Neural cell (in vitro differentiated cells): ENCODE results near the gene HES4.

Source experiments
- EP300 ChIP-seq: fragments of 450-650 bp; conservative IDR thresholded peaks from 2 replicates; pipeline ENCODE4 v1.6.1; 2014; ENCODE audit warnings: antibody characterized with exemption, mild to moderate bottlenecking, moderate library complexity; ENCODE audit not compliant: poor library complexity, severe bottlenecking
- EZH2 ChIP-seq: fragments of 200-600, 300-800 bp; shearing (Covaris generic), sonication (generic); IDR thresholded peaks from 2 replicates; pipeline ENCODE4 v1.6.1; 2014; ENCODE audit warnings: antibody characterized with exemption, low read length, borderline replicate concordance, mild to moderate bottlenecking; ENCODE audit not compliant: insufficient read depth, poor library complexity, severe bottlenecking
- POLR2AphosphoS5 ChIP-seq: IDR thresholded peaks from 2 replicates; pipeline ENCODE4 v1.6.1; 2012
- RAD21 ChIP-seq: fragments of 450-650 bp; conservative IDR thresholded peaks from 2 replicates; pipeline ENCODE4 v1.6.1; 2014; ENCODE audit warnings: antibody characterized with exemption, mild to moderate bottlenecking, moderate library complexity
- SMC3 ChIP-seq: fragments of 450-650 bp; conservative IDR thresholded peaks from 2 replicates; pipeline ENCODE4 v1.6.1; 2014; ENCODE audit warnings: antibody characterized with exemption, mild to moderate bottlenecking, moderate library complexity; ENCODE audit not compliant: poor library complexity
- TAF1 ChIP-seq: IDR thresholded peaks from 2 replicates; pipeline ENCODE4 v1.6.1; 2012; ENCODE audit warnings: low read depth
- TF ChIP-seq, protein P1 (sequence below): fragments of 450-650 bp; IDR thresholded peaks from 2 replicates; pipeline ENCODE4 v1.5.1; 2014; ENCODE audit warnings: antibody characterized with exemption, mild to moderate bottlenecking, moderate library complexity; ENCODE audit not compliant: poor library complexity, severe bottlenecking
- TF ChIP-seq, protein P2 (sequence below): IDR thresholded peaks from 2 replicates; pipeline ENCODE4 v1.6.1; 2012; ENCODE audit warnings: borderline replicate concordance

DNA sequence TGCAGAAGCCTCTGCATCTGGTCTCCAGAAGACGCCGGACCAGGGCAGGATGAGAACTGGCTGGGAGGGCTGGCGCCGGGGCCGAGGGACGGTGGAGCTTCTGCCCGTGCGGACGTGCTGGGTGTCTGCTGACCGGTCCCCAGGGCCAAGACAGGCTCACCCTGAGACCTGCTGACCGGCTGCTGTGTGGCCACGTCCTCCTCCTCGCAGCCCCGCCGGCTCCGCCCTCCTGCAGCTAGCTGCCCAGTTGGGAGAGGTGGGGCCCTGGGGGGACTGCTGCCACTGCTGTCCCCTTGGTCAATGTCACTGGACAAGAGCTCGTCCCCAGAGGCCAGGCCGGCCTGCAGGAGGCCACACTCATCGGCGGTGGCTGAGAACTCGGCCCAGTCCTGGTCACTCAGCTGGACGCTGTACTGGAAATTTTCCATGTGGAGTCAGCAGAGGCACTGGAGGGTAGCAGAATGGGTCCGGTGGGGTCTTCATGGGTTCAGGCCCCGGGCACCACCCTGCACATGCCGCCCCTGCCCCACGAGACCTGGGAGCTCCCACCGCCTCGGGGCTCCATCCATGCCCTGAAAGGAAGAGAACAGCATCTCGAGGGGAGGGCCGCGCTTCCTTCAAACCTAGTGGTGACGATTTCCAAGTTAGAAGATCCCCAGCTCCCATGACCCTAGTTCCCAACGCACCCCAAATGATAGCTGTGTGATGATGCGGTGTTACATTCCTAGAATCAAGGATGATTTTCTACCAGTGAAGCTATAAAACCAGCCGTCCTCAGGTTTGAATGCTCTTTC is 19.1 kb downstream of the HES4 start:
- TF ChIP-seq, protein P1, sequence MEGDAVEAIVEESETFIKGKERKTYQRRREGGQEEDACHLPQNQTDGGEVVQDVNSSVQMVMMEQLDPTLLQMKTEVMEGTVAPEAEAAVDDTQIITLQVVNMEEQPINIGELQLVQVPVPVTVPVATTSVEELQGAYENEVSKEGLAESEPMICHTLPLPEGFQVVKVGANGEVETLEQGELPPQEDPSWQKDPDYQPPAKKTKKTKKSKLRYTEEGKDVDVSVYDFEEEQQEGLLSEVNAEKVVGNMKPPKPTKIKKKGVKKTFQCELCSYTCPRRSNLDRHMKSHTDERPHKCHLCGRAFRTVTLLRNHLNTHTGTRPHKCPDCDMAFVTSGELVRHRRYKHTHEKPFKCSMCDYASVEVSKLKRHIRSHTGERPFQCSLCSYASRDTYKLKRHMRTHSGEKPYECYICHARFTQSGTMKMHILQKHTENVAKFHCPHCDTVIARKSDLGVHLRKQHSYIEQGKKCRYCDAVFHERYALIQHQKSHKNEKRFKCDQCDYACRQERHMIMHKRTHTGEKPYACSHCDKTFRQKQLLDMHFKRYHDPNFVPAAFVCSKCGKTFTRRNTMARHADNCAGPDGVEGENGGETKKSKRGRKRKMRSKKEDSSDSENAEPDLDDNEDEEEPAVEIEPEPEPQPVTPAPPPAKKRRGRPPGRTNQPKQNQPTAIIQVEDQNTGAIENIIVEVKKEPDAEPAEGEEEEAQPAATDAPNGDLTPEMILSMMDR: no peak
- TF ChIP-seq EZH2 (no peak), SMC3 (no peak), RAD21 (no peak), POLR2AphosphoS5 (no peak), EP300 (no peak), TAF1 (no peak)
- TF ChIP-seq, protein P2, sequence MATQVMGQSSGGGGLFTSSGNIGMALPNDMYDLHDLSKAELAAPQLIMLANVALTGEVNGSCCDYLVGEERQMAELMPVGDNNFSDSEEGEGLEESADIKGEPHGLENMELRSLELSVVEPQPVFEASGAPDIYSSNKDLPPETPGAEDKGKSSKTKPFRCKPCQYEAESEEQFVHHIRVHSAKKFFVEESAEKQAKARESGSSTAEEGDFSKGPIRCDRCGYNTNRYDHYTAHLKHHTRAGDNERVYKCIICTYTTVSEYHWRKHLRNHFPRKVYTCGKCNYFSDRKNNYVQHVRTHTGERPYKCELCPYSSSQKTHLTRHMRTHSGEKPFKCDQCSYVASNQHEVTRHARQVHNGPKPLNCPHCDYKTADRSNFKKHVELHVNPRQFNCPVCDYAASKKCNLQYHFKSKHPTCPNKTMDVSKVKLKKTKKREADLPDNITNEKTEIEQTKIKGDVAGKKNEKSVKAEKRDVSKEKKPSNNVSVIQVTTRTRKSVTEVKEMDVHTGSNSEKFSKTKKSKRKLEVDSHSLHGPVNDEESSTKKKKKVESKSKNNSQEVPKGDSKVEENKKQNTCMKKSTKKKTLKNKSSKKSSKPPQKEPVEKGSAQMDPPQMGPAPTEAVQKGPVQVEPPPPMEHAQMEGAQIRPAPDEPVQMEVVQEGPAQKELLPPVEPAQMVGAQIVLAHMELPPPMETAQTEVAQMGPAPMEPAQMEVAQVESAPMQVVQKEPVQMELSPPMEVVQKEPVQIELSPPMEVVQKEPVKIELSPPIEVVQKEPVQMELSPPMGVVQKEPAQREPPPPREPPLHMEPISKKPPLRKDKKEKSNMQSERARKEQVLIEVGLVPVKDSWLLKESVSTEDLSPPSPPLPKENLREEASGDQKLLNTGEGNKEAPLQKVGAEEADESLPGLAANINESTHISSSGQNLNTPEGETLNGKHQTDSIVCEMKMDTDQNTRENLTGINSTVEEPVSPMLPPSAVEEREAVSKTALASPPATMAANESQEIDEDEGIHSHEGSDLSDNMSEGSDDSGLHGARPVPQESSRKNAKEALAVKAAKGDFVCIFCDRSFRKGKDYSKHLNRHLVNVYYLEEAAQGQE: no peak
